ENCODE measurements around the gene MEI4.
"Not testable (repeated sequence)": the region's sequence is repeated elsewhere in the genome, so short reads cannot be mapped to it uniquely, and the experiment has no call there.

Gene MEI4, protein sequence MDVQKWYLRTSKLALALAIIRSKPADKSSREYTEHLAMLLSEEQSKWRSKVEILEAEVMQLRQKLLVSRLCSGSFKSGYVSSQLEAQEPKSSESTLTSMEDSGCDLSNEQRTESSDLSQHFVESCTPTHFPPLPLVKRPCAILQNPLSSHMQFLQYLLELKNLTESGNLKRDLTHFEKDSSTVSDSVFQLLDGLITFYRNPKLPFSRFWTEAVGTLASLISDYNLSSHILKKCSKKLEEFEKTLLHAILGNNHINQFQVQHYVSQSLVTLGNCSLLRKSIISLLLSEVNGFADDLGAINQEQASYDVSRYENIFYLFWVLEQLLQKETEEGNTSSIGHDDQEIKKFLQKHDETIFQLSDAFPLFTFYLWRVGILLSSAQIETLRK

GRCh38 chr6:77652739-77653138 is at the start of gene MEI4:
Gene MEI4, plus strand, starts transcription at chr6:77653039. Its CDS starts 37,633 bp downstream, at chr6:77690672.
- DNase-seq: no peak

GRCh38 chr6:77604476-77604875 is 48.4 kb upstream of the MEI4 start:
- DNase-seq: no peak

GRCh38 chr6:77607004-77607403 is 45.8 kb upstream of the MEI4 start:
- DNase-seq: no peak

GRCh38 chr6:77609106-77609505 is 43.7 kb upstream of the MEI4 start:
- no peak for DNase-seq

GRCh38 chr6:77619114-77619513 is 33.7 kb upstream of the MEI4 start:
- no peak for DNase-seq

- DNase-seq: no peak
Measured at GRCh38 chr6:77620278-77620882, 32.5 kb upstream of the MEI4 start.

GRCh38 chr6:77624515-77624914 is 28.3 kb upstream of the MEI4 start:
- DNase-seq: no peak

DNA sequence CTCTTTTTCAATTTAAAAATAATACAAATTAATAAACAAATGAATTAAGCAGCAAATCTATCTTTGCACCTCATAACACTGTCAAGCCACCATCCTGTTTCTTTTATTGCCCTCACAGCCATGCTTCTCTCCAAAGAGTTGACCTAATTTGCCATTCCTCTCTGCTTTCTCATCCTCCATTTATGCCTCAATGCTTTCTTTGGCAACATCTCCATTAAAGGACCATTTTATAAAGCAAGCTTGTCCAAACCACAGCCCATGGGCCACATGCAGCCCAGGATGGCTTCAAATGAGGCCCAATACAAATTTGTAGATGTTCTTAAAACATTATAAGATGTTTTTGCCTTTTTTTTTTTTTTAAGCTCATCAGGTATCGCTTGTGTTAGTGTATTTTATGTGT is 26.4 kb upstream of the MEI4 start:
- DNase-seq: no peak

DNA sequence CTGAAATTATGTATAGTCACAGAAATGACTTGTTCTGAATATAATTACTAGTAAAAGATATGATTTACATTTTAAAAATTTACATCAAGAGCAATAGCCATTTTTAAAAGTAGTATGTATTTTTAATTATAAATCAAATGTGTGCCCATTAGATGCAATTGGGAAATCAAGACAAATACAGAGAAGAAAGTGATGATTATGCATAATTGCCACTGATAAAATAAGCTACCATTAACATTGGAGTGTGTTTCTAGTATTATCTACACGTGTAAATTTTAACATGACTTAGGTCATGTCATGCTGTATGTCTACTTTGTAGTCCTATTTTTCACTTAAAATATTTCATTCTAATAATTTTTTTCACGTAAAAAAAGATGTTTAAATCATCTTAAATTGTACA is 22.8 kb upstream of the MEI4 start:
- no peak for DNase-seq

- DNase-seq: no peak
Measured at GRCh38 chr6:77633471-77633870, 19.4 kb upstream of the MEI4 start.

GRCh38 chr6:77633993-77634715 is 18.7 kb upstream of the MEI4 start:
- no peak for DNase-seq

DNA sequence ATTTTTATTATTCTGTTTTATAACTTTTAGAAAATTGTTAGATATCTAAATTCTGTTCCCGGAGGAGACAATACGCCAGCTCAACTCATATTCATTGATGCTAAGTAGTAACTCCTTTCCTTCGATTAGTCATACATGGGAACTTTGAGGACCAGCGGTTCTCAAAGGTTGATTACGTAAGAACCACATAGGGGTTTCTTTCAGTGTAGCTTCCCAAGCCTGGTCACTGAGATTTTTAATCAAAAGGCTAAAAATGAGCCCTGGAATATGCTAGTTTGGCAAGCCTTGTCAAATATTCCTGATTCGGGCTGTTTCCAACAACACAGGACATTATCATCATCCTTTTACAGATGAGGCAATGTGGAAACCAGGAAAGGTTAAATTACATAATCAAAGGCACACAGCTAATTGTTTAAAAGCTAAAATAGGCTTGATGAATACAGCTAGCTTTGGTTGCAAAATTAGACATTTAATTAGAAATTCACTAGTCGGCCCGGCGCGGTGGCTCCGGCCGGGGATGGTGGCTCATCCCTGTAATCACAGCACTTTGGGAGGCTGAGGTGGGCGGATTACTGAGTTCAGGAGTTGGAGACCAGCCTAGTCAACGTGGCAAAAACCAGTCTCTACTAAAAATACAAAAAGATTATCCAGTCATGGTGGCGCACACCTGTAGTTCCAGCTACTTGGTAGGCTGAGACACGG is 14.6 kb upstream of the MEI4 start:
- no peak for DNase-seq

DNA sequence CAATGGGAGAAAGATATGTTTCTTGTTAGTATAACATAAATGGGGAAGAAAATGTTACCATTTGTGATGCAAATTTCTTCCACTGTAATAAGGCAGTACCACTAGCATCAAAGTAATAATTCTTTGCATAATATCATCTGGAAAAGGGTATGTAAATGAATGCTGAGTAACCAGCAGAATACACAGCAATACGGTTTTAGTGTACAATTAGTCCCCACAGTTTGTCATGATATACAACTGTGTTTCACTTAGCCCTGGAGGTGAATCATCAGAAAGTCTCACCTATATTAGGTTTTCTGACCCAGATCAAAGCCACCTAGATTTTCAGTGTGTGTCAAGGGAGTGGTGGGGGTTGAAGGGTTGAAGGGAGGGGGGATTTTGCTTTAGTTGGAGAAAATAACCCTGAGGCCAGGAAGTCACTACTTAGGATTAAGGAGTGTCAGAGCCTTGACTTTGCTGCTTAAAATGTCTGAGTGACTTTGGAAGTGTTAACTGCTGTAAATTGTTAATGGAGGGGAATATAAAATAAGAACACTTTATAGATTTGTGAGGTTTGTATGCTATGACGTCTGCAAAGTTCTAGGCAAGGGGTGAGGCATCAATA is 8.6 kb upstream of the MEI4 start:
- no peak for DNase-seq

- DNase-seq: peak; percentile 80 to 82
Measured at GRCh38 chr6:77650098-77650663, 2.7 kb upstream of the MEI4 start.

DNA sequence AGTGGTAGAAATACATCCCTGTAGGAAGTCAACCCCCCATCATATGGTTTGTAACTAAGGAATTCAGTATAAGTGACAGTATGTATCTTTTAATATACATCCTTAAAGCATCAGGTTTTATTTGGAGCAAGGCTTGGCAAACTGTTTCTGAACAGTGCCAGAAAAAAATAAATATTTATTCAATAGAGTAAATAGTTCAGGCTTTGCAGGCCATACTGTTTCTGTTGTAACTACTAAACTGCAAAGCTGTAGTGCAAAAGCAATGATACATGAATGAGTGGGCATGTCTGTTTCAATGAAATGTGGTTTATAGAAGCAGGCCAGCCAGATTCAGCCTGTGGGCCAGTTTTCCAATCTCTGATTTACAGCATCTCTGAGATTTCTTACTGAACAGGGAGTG is 977 bp downstream of the MEI4 start:
- DNase-seq: no peak

DNA sequence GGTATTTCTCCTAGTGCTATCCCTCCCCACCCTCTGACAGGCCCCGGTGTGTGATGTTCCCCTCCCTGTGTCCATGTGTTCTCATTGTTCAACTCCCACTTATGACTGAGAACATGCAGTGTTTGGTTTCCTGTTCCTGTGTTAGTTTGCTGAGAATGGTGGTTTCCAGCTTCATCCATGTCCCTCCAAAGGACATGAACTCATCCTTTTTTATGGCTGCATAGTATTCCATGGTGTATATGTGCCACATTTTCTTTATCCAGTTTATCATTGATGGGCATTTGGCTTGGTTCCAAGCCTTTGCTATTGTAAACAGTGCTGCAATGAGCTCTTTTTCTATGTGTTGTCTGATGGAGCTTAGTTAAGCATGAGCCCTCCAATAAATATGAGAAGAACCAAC is 2.2 kb downstream of the MEI4 start:
- not testable (repeated sequence) for DNase-seq

- DNase-seq: no peak
Measured at GRCh38 chr6:77656999-77657764, 4.3 kb downstream of the MEI4 start.

- no peak for DNase-seq
Measured at GRCh38 chr6:77666340-77666739, 13.5 kb downstream of the MEI4 start.

- DNase-seq: no peak
Measured at GRCh38 chr6:77666846-77667245, 14.0 kb downstream of the MEI4 start.

DNA sequence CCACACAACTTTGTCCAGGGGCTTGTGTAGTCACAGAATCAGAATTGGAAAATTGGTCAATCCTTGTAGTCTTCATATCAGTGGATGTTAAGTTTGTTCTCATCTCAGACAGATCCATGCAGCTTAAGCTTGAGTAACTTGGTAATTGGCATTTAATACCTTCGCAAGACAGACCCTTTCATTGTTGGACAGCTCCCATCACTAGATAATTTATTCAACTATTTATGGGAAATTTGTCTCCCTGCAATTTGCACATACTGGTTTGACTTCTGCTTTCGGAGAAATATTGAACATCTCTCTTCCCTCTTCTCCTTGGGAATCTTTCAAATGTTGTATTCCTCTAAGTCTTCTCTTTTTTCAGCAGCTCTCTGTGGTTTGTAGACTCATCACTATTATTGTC is 17.1 kb downstream of the MEI4 start:
- DNase-seq: no peak

GRCh38 chr6:77674211-77674610 is 21.4 kb downstream of the MEI4 start:
- no peak for DNase-seq

DNA sequence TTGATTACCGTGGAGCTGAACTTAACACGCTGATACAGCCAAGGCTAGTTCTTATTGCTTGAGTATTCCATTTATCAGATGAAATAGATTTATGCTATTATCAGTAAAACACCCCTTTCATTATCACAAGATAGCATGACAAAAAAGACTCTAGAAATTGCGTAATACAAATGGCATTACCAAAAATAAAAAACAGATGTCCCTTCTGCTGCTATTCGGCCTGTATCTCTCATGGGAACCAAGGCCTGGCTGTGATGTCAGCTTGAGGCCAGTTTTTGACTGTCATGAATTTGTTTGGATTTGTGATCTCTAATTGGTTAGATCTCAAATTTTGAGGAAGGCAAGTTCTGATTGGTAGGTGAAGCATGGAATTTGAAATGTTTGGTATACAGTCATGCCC is 25.2 kb downstream of the MEI4 start:
- no peak for DNase-seq

All from NCI-H1930 (cell line).